Liver (tissue), 9 donors: Measurements from ENCODE around the gene PDK4. TPM values are rescaled to one million over a fixed set of nuclear protein-coding genes. Genes with fewer than 3 reads are reported as not detected.

Experiments used
- DNase-seq: peaks from one replicate; pipeline ENCODE4 v3.0.0-alpha.2; 2017; ENCODE audit warnings: low spot score
- H3K27ac ChIP-seq, 2 donors: one replicate each; pipeline ENCODE4 v1.7.0; 2013; ENCODE audit warnings: inconsistent platforms in 2 of 2, low read length in 2 of 2, control low read depth in 1 of 2, low read depth in 1 of 2, mild to moderate bottlenecking in 1 of 2
- H3K27me3 ChIP-seq, 4 donors: one replicate each; pipeline versions ENCODE4 v1.6.1 to v1.7.0; 2013; ENCODE audit warnings: low read length in 3 of 4, inconsistent platforms in 1 of 4, mild to moderate bottlenecking in 1 of 4, moderate library complexity in 1 of 4; ENCODE audit not compliant: control insufficient read depth in 4 of 4, insufficient read depth in 4 of 4
- H3K36me3 ChIP-seq, 4 donors: one replicate each; pipeline versions ENCODE4 v1.6.1 to v1.7.0; 2013; ENCODE audit warnings: low read length in 3 of 4, mild to moderate bottlenecking in 3 of 4, low read depth in 1 of 4, moderate library complexity in 1 of 4; ENCODE audit not compliant: control insufficient read depth in 4 of 4, insufficient read depth in 3 of 4
- H3K4me1 ChIP-seq, 4 donors: one replicate each; pipeline versions ENCODE4 v1.6.1 to v1.7.0; 2013; ENCODE audit warnings: low read length in 3 of 4, mild to moderate bottlenecking in 3 of 4, moderate library complexity in 1 of 4; ENCODE audit not compliant: control insufficient read depth in 4 of 4, insufficient read depth in 4 of 4
- H3K4me3 ChIP-seq, 3 donors: one replicate each; pipeline versions ENCODE4 v1.6.1 to v1.7.0; 2013; ENCODE audit warnings: low read length in 3 of 3, control low read depth in 1 of 3, low read depth in 1 of 3, mild to moderate bottlenecking in 1 of 3
- H3K9ac ChIP-seq, 2 donors: one replicate each; pipeline ENCODE4 v1.7.0; 2013; ENCODE audit warnings: low read length in 2 of 2, mild to moderate bottlenecking in 2 of 2, moderate library complexity in 2 of 2, control low read depth in 1 of 2, low read depth in 1 of 2
- H3K9me3 ChIP-seq, 4 donors: one replicate each; pipeline versions ENCODE4 v1.6.1 to v1.7.0; 2013; ENCODE audit warnings: low read length in 3 of 4; ENCODE audit not compliant: control insufficient read depth in 4 of 4
- CTCF ChIP-seq: fragments of 150-350 bp; IDR thresholded peaks from 2 replicates; pipeline ENCODE4 v1.5.1; 2017; ENCODE audit warnings: improper control_type of control experiment, low read depth, low read length; ENCODE audit not compliant: missing input control
- FOXA2 ChIP-seq: IDR thresholded peaks from 2 replicates; pipeline ENCODE4 v1.6.1; 2016; ENCODE audit warnings: antibody characterized with exemption
- GABPA ChIP-seq, 2 donors: IDR thresholded peaks in 1 of 2; conservative IDR thresholded peaks in 1 of 2; 2 replicates each; pipeline ENCODE4 v1.6.1; 2016; ENCODE audit warnings: antibody characterized with exemption in 2 of 2, mild to moderate bottlenecking in 1 of 2, moderate library complexity in 1 of 2
- HNF4A ChIP-seq, 2 donors: conservative IDR thresholded peaks; 2 replicates each; pipeline ENCODE4 v1.6.1; 2016; ENCODE audit warnings: antibody characterized with exemption in 2 of 2, mild to moderate bottlenecking in 2 of 2
- JUND ChIP-seq, 2 donors: IDR thresholded peaks; 2 replicates each; pipeline ENCODE4 v1.6.1; 2016; ENCODE audit warnings: antibody characterized with exemption in 2 of 2
- MAX ChIP-seq: IDR thresholded peaks from 2 replicates; pipeline ENCODE4 v1.6.1; 2016; ENCODE audit warnings: antibody characterized with exemption
- NR2F2 ChIP-seq: IDR thresholded peaks from 2 replicates; pipeline ENCODE4 v1.6.1; 2016; ENCODE audit warnings: antibody characterized with exemption
- RAD21 ChIP-seq, 2 donors: IDR thresholded peaks; 2 replicates each; pipeline ENCODE4 v1.6.1; 2016; ENCODE audit warnings: antibody characterized with exemption in 2 of 2, mild to moderate bottlenecking in 2 of 2
- REST ChIP-seq: IDR thresholded peaks from 2 replicates; pipeline ENCODE4 v1.6.1; 2016; ENCODE audit warnings: antibody characterized with exemption, mild to moderate bottlenecking
- RXRA ChIP-seq, 2 donors: IDR thresholded peaks; 2 replicates each; pipeline ENCODE4 v1.6.1; 2017 to 2018; ENCODE audit warnings: antibody characterized with exemption in 2 of 2, mild to moderate bottlenecking in 1 of 2
- SP1 ChIP-seq: IDR thresholded peaks from 2 replicates; pipeline ENCODE4 v1.6.1; 2018; ENCODE audit warnings: antibody characterized with exemption, mild to moderate bottlenecking
- YY1 ChIP-seq: IDR thresholded peaks from 2 replicates; pipeline ENCODE4 v1.6.1; 2016; ENCODE audit warnings: antibody characterized with exemption, mild to moderate bottlenecking
- ZBTB33 ChIP-seq: IDR thresholded peaks from 2 replicates; pipeline ENCODE4 v1.6.1; 2016; ENCODE audit warnings: antibody characterized with exemption
- WGBS: extraction: QIAGEN DNeasy Blood & Tissue Kit; methylation state at CpG from one replicate; pipeline ENCODE4 v1.1.7; 2013; 5-methylcytosine and 5-hydroxymethylcytosine counted together
- polyA plus RNA-seq, 2 donors: library from polyadenylated mRNA; stranded (reverse) in 1 of 2; unstranded in 1 of 2; fragments of 200-250 nt in 1 of 2; fragments of >200 nt in 1 of 2; fragmentation: Nextera tagmentation in 1 of 2; extraction: Ambion mirVana in 1 of 2; gene quantifications; one replicate each; pipeline versions ENCODE4 v1.2.1 to v1.2.3, GENCODE V29; 2013 to 2015
- total RNA-seq, 2 donors: library from RNA; depleted of rRNA; stranded (reverse); fragments of >200 nt; gene quantifications; one replicate each; pipeline ENCODE4 v1.2.3, GENCODE V29; 2014
- donor health status: healthy.
- donor health status: healthy.
- donor health status: healthy.
- donor health status: healthy.
- donor health status: healthy.

The PDK4 gene
- total and polyA plus RNA-seq, 4 donors: 6.3 to 116 (median 50.0) TPM

- TF ChIP-seq RXRA (IDR thresholded peaks at IDR 0.05) (no peak), HNF4A (conservative IDR thresholded peaks at IDR 0.05) (no peak), MAX (no peak), CTCF (no peak)
- no peak overlapping the region for H3K9ac ChIP-seq
- no peak for DNase-seq
- peaks cover 4 to 32% (median 23%) of the 10 kb centered on the region in 4 donors for H3K4me1 ChIP-seq
- no peak overlapping the region for H3K4me3 ChIP-seq
- H3K36me3 ChIP-seq: no peaks in the 10 kb centered on the region
- H3K27ac ChIP-seq: no peak overlapping the region
- no peaks in the 10 kb centered on the region for H3K27me3 ChIP-seq
- WGBS: 90% methylated on average over 2 of the region's 2 CpGs
- H3K9me3 ChIP-seq: peaks cover 0 to 5% (median 0%) of the 10 kb centered on the region in 4 donors
Observed at GRCh38 chr7:95611224-95611623, 14.9 kb upstream of the PDK4 start.

- Histone ChIP-seq H3K4me3 (no peak overlapping the region), H3K27ac (peak overlapping the region; percentile 87 to 95), H3K27me3 (no peaks in the 10 kb centered on the region), H3K9me3 (peaks cover 0 to 3% (median 0%) of the 10 kb centered on the region in 4 donors), H3K36me3 (no peaks in the 10 kb centered on the region), H3K9ac (peak overlapping the region; percentile 21 to 72), H3K4me1 (peaks cover 4 to 32% (median 23%) of the 10 kb centered on the region in 4 donors)
- TF ChIP-seq YY1: peak; percentile 22
- no peak for TF ChIP-seq FOXA2
- peak; percentile 38 for TF ChIP-seq SP1
- TF ChIP-seq JUND (IDR thresholded peaks at IDR 0.05): no peak
- TF ChIP-seq GABPA (IDR thresholded peaks at IDR 0.05 in 1 of 2, conservative IDR thresholded peaks at IDR 0.05 in 1 of 2): peak in 1 of 2 donors; percentile 17
- peak; percentile 38 for TF ChIP-seq MAX
- TF ChIP-seq REST: peak; percentile 25
- peak in 1 of 2 donors; percentile 55 for TF ChIP-seq RAD21 (IDR thresholded peaks at IDR 0.05)
- no peak for TF ChIP-seq ZBTB33
- TF ChIP-seq NR2F2: no peak
- TF ChIP-seq CTCF: no peak
- DNase-seq: no peak
- 4% methylated on average over 4 of the region's 4 CpGs for WGBS
Observed at GRCh38 chr7:95609277-95609971, 13.1 kb upstream of the PDK4 start.
